GM12874 (cell line): ENCODE measurements around the gene HIPK1.

Experiments used
- TF ChIP-seq, protein P1 (sequence below): IDR thresholded peaks from 2 replicates; pipeline ENCODE4 v1.5.1; 2011; ENCODE audit warnings: low read depth, mild to moderate bottlenecking, control low read depth, low read length, moderate library complexity; ENCODE audit not compliant: insufficient read depth

The HIPK1 gene

DNA sequence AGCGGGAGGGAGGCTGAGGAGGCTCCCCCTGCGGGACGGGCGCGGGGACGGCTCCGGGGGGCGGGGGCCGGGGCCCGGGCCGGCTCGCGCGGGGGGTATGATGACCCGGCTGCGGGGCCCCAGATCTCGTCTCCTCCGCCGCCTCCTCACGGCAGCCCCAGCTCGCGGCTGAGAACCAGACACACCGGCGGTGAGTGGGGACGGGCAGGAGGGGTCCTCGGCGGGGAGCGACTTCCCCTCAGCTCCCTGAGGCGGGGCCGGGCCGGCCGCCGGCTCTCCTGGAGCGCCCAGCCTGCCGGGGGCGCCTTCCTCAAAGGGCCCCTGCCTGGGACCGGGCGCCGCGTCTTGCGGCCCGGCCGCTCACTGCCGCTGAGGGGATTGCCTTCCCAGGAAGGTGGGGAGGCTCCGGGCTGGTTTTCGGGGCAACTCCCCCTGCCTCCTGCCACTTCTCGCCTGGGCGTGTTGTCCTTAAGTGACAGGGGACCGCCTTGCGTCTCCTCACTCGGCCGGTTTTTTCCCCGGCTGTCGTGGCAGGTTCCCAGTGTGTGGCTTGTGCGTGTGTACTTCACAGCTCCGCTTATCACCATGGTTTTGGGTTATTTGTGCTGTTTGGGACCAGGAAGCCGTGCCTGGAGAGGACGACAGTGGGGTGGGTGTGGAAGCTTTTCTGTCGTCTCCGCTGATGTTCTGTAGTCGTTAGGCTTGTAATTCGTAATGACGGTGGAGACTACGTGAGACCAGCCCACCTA lies 800 bp downstream of the HIPK1 start:
- TF ChIP-seq, protein P1, sequence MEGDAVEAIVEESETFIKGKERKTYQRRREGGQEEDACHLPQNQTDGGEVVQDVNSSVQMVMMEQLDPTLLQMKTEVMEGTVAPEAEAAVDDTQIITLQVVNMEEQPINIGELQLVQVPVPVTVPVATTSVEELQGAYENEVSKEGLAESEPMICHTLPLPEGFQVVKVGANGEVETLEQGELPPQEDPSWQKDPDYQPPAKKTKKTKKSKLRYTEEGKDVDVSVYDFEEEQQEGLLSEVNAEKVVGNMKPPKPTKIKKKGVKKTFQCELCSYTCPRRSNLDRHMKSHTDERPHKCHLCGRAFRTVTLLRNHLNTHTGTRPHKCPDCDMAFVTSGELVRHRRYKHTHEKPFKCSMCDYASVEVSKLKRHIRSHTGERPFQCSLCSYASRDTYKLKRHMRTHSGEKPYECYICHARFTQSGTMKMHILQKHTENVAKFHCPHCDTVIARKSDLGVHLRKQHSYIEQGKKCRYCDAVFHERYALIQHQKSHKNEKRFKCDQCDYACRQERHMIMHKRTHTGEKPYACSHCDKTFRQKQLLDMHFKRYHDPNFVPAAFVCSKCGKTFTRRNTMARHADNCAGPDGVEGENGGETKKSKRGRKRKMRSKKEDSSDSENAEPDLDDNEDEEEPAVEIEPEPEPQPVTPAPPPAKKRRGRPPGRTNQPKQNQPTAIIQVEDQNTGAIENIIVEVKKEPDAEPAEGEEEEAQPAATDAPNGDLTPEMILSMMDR = peak; percentile 37; the same call in 1 of the 2 replicates

DNA sequence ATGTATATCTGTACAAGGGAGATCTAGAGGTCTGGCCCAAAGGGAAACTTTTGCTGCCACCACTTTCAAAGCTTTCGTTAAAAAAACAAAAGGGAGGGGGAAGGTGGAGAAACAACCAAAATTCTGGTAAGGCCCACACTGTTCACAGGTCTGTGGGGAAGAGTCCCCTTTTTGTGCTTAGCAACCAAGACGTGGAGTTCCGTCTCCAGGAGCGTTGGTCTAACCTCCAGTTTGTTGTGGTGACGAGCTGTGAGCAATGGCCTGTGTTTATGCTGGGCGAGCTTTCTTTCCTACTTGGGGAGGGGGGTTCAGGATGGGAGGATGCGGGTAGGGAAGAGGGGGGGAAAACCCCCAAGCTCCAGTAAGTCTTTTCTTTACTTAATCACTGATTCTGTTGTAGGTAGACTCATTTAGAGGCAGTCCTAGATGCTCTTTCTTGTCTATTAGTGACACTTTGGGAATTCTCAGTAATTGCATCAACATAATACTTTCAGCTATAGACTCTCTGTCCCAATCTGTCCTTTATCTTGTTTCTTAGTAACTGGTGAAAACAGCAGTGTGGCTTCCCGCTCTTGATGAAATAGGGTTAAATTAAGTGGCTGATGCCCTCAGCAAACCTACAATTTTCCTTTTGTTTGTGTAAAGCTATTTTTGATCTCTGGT lies 1.5 kb downstream of the HIPK1 start:
- TF ChIP-seq, protein P1 = no peak

DNA sequence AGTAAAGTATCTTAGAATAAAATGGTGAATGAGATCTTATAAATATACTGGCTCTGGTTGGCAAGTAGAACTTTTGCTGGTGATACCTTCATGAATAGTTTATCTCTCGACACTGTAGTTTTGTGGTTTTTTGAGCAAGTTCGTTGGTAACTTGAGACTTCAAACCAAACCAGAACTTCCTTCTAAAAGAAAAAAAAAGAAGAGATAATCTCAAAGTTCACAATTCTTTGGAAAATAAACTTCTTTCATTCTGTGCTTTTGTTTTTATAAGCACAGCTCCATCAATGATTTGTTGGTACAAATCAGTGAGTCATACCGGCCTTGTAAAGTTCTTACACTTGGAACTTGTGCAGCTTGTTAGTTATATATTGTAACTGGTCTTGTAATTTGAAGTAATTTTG lies 2.3 kb downstream of the HIPK1 start:
- TF ChIP-seq, protein P1 = no peak

DNA sequence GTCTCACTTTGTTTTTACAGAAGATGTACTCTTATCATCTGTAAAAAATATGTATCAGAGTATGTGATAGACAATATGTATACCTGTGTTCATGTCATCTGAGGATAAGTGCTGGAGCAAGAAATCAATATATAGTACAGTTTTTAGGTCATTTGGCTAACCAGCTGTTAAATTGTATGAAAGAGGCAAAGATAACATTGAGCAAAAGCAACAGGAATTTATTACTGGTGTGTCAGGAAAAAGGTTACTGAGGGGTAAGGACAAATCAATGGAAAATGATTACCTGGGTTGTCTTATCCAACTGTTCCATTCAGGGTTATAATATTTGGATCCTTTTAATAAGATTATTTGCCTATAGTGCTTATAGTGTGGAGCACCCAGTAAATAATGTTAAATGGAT lies 4.9 kb downstream of the HIPK1 start:
- TF ChIP-seq, protein P1 = no peak

DNA sequence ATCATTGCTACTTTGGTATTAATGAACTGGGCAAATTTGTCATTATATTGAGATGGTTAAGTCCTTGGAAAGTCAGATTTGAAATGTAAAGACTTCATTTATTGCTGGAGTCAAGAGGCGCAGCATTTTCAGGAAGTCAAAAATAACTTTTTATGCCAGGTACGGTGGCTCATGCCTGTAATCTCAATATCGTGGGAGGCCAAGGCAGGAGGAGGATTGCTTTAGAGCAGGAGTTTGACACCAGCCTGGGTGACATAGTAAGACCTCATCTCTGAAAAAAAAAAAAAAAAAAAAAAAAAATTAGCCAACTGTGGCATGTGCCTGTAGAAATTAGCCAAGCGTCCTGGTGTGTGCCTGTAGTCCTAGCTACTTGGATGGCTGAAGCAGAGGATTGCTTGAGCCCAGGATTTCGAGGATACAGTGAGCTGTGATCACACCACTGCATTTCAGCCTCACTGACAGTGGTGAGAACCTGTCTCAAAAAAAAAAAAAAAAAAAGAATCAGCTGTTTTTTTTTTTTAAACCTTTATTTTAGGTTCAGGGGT lies 5.5 kb downstream of the HIPK1 start:
- TF ChIP-seq, protein P1 = no peak

DNA sequence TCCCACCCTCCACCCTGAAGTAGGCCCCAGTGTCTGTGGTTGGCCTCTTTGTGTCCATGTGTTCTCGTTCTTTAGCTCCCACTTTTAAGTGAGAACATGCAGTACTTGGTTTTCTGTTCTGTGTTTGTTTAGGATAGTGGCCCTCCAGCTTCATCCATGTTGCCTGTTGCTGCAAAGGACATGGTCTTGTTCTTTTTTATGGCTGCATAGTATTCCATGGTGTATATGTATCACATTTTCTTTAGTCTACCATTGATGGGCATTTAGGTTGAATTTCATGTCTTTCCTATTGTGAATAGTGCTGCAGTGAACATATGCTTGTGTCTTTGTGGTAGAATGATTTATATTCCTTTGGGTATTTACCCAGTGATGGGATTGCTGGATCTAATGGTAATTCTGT lies 6.1 kb downstream of the HIPK1 start:
- TF ChIP-seq, protein P1 = no peak

DNA sequence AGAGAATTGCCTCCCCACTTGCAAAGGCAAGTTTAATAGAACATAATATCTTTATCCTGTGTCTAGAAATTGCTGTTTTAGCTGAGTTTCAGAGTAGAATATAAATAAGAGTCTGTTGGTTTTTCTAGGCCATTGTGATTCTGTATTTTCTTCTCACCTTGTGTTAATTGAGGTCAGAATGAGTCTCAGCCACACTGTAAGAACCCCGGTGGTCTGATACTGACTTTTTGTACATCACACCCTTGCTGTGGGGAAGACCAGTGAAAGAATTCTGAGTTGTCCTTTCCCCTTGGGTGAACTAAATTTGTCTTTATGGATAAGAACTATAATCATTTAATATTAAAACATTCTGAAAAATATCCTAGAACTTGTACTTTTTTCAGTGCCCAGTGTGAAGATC lies 6.8 kb downstream of the HIPK1 start:
- TF ChIP-seq, protein P1 = no peak
